ENCODE data around the gene PRPS1L1. TPM values are rescaled to one million over a fixed set of nuclear protein-coding genes. Genes with fewer than 3 reads are reported as not detected.

The PRPS1L1 gene
- total and polyA plus RNA-seq, 10 of the 15 experiments (the other 5 are each of a cell fraction or from before 2014, with no cell fraction given): not detected

- Histone ChIP-seq H3K9me3 (replicated peaks; ENCODE audit: control insufficient read depth, insufficient read depth, low read length) (no peaks in the 10 kb centered on the region; the same call in 2 of the 3 replicates), H2AFZ (ENCODE audit: control insufficient read depth, low read depth, low read length) (no peak overlapping the region), H3K4me3 (no peak overlapping the region), H4K20me1 (ENCODE audit: control insufficient read depth, insufficient read depth) (no peaks in the 10 kb centered on the region), H3K36me3 (ENCODE audit: control insufficient read depth in 2 of 2, insufficient read depth in 2 of 2, low read length in 1 of 2) (no peaks in the 10 kb centered on the region), H3K4me1 (ENCODE audit: control insufficient read depth, insufficient read depth, low read length) (no peaks in the 10 kb centered on the region), H3K9ac (ENCODE audit: control insufficient read depth, insufficient read depth, low read length) (no peak overlapping the region), H3K27ac (ENCODE audit: control insufficient read depth, insufficient read depth) (no peak overlapping the region), H3K4me2 (ENCODE audit: control insufficient read depth, insufficient read depth) (no peak overlapping the region), H3K27me3 (replicated peaks in 1 of 2; ENCODE audit: control insufficient read depth in 2 of 2, insufficient read depth in 2 of 2, low read length in 1 of 2) (no peaks in the 10 kb centered on the region), H3K79me2 (ENCODE audit: control insufficient read depth, insufficient read depth, low read length) (no peaks in the 10 kb centered on the region)
- BruUV-seq (replicated peaks): no TSS peak
- in situ Hi-C loops (cut with MboI): no loop called here
- RAD21 ChIA-PET (ENCODE audit: unreplicated experiment): interaction anchor here (8.3 kb wide), 1 partner anchor 223 kb away, joined by 94 read pairs; no protein-coding TSS in a partner anchor
- CTCF ChIA-PET: interaction anchor here (0.8 to 9.9 kb wide), 7 partner anchors 16 to 313 kb away, joined by 3 to 193 read pairs (median 4); no protein-coding TSS in a partner anchor
- POLR2A ChIA-PET: no interaction called here
- ATAC-seq (no peak), DNase-seq (ENCODE audit: low read depth, low spot score) (no peak), FAIRE-seq (no peak)
- TF ChIP-seq SIN3A (IDR thresholded peaks at IDR 0.05; ENCODE audit: low read depth, low read length) (no peak), PKNOX1 (IDR thresholded peaks at IDR 0.05) (peak; percentile 39; the same call in 1 of the 2 replicates), CBX5 (IDR thresholded peaks at IDR 0.05; ENCODE audit: low read depth) (no peak)
- WGBS (ENCODE audit: insufficient coverage, insufficient replicate concordance, low lambda C conversion rate, missing lambda C conversion rate): 18% methylated on average over 5 of the region's 5 CpGs
- SMC1A ChIA-PET (ENCODE audit: uncharacterized antibody, unreplicated experiment): interaction anchor here (0.6 to 1.0 kb wide), 5 partner anchors 60 to 225 kb away, joined by 3 to 7 read pairs (median 3); no protein-coding TSS in a partner anchor
- intact Hi-C loops (cut with micrococcal nuclease; ENCODE audit: unreplicated experiment): loop anchor here (5.0 kb wide), 1 partner anchor 287 kb away; no protein-coding TSS in a partner anchor
Observed at GRCh38 chr7:17994079-17994850, 33.4 kb downstream of the PRPS1L1 start.
